ENCODE data around the gene APOLD1.
"Not testable (repeated sequence)": the region's sequence is repeated elsewhere in the genome, so short reads cannot be mapped to it uniquely, and the experiment has no call there.

Gene APOLD1

DNA sequence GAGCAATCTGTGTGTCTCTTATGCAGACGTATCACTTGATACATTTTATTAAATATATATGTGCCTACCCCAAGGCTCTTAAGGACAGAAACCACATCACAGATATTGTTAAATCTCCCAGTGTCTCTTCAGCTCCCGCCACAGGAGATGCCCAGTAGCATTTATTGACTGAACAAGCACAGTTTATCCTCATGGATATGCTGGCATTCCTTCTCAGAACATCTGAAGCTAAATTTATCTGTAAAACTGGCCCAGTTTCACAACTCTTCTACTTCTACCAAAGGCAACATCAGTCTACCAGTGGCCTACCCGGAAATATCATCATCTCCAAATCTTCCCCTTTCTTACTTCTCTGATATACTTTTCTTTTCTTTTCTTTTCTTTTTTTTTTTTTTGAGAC is 10.7 kb downstream of the APOLD1 start:
- H3K36me3 ChIP-seq (ENCODE audit: insufficient read depth, low read length): no peaks in the 10 kb centered on the region
- no peaks in the 10 kb centered on the region for H3K9me3 ChIP-seq (ENCODE audit: control insufficient read depth, insufficient read depth, low read length)
- no peak overlapping the region for H3K9ac ChIP-seq (ENCODE audit: low read depth, low read length)
- H3K4me1 ChIP-seq (ENCODE audit: insufficient read depth, low read length): no peaks in the 10 kb centered on the region

DNA sequence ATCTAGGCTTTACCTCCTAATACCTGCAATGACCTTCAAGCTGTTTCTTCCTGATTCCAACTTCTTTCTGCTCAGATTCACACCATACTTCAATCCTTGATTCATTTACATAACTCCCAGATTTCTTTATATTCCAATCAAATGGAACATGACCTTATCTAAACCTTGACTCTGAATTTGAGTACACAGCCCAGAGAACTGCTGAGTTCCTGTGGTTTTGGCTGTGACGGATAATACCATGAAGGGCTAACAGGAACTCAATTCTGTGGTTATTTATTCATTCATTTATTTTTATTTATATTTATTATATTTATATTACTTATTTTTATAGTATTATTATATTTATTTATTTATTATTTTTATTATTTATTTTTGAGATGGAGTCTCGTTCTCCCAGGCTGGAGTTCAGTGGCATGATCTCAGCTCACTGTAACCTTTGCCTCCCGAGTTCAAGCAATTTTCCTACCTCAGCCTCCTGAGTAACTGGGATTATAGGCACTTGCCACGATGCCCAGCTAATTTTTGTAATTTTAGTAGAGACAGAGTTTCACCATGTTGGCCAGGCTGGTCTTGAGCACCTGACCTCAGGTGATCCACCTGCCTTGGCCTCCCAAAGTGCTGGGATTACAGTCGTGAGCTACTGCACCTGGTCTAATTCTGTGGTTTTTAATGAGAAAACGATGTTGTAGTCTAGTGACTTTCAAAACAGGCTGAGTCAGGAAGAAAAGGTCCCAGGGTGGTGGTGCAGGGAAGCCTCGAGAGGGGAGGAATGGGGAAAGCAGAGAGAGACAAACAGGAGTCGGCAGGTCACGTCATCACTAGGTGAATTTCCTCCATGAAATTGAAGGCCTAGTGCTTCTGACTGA is 11.7 kb downstream of the APOLD1 start:
- Histone ChIP-seq H3K36me3 (ENCODE audit: insufficient read depth, low read length) (no peaks in the 10 kb centered on the region), H3K9me3 (ENCODE audit: control insufficient read depth, insufficient read depth, low read length) (no peaks in the 10 kb centered on the region), H3K9ac (ENCODE audit: low read depth, low read length) (no peak overlapping the region), H3K4me1 (ENCODE audit: insufficient read depth, low read length) (no peaks in the 10 kb centered on the region)

DNA sequence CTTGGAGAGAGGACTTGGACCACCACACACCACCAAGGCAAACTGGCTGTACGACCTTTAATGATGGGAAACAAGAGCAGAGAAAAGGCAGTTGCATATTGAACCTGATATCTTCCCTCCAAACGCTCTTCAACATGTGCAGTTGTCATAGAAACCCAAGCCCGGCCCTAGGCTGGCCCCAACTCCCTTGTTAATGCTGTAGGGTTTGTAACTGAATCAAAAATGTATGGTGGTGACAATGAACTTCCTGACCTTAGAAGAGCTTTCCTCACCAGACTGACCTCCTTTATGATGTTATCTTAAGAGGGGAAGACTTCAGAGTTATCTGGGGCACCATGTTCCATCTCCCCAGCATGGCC is 12.3 kb downstream of the APOLD1 start:
- Histone ChIP-seq H3K36me3 (ENCODE audit: insufficient read depth, low read length) (no peaks in the 10 kb centered on the region), H3K4me1 (ENCODE audit: insufficient read depth, low read length) (no peaks in the 10 kb centered on the region), H3K9me3 (ENCODE audit: control insufficient read depth, insufficient read depth, low read length) (no peaks in the 10 kb centered on the region), H3K9ac (ENCODE audit: low read depth, low read length) (no peak overlapping the region)

DNA sequence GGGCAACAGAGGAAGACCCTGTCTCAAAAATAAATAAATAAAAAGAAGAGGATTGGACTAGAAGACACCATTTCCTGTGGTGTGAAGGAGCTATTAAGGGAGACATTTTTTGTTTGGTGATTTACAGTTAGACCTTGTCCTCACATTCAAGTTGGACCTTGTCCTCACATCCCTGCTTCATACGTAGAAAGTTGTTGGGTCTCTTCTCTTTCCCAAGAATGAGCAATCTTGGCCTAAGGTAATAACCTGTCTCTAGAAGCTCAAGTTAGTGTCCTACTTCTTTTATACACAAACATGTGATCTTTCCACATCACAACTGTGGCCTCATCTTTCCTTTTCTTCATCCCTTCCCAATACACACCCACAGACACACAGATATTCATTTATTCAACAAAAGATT is 13.0 kb downstream of the APOLD1 start:
- no peaks in the 10 kb centered on the region for H3K9me3 ChIP-seq (ENCODE audit: control insufficient read depth, insufficient read depth, low read length)
- no peaks in the 10 kb centered on the region for H3K4me1 ChIP-seq (ENCODE audit: insufficient read depth, low read length)
- H3K9ac ChIP-seq (ENCODE audit: low read depth, low read length): no peak overlapping the region
- H3K36me3 ChIP-seq (ENCODE audit: insufficient read depth, low read length): no peaks in the 10 kb centered on the region

DNA sequence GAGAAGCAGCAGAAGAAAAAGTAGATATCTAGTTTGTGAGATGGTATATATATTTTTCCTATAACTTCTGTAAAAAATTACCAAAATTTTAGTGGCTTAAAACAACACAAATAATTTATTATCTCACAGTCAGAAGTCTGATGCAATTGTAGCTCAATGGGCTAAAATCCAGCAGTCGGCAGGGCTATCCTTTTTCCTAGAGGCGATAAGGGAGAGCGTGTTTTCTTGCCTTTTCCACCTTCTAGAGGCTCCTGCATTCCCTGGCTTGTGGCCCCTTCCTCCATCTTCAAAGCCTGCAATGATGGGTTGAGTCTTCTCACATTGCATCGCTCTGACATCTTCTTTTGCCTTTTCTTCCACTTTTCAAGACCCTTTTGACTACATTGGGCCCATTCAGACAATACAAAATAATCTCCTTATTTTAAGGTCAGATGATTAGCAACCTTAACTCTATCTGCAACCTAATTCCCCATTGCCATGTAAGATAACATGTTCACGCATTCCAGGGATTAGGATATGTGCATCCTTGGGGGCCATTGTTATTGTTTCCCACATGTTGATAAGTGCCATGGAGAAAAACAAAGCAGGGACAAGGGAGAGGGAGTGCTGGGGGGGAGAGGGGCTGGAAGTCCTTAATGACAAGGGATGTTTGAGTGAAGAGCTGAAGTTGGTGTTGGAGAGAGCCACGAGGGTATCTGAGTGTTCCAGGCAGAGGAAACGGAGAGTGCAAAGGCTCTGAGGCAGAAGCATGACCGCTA is 13.9 kb downstream of the APOLD1 start:
- H3K9ac ChIP-seq (ENCODE audit: low read depth, low read length): no peak overlapping the region
- H3K36me3 ChIP-seq (ENCODE audit: insufficient read depth, low read length): no peaks in the 10 kb centered on the region
- H3K4me1 ChIP-seq (ENCODE audit: insufficient read depth, low read length): no peaks in the 10 kb centered on the region
- no peaks in the 10 kb centered on the region for H3K9me3 ChIP-seq (ENCODE audit: control insufficient read depth, insufficient read depth, low read length)

DNA sequence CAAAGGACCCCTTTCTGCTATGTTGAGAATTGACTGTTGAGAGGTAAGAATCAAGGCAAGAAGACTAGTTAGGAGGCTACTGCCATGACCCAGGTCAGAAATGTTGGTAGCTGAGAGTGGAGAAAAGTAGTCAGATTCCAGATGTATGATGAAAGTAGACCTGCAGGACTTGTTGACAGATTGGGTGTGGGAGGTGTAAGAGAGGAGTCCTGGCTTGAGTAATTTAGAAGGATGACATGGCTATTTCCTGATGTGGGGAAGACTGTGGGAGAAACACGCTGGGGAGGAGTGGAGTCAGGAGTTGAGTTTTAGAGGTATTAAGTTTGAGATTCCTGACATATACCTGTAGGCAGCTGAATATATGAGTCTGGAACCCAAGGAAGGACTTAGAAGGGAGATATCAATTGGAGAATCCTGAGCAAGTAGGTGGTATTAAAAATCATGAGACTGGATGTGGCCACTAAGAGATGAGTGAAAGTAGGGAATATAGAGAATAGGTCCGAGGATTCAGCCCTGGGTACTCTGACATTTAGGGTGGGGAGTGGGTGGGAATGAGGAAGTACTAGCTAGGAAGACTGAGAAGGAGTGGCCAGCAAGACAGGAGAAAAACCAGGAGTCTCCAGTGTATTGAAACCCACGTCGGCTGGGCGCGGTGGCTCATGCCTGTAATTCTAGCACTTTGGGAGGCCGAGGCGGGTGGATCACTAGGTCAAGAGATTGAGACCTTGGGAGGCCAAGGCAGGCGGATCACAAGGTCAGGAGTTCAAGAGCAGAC is 15.1 kb downstream of the APOLD1 start:
- Histone ChIP-seq H3K9ac (ENCODE audit: low read depth, low read length) (no peak overlapping the region), H3K9me3 (ENCODE audit: control insufficient read depth, insufficient read depth, low read length) (no peaks in the 10 kb centered on the region), H3K36me3 (ENCODE audit: insufficient read depth, low read length) (no peaks in the 10 kb centered on the region), H3K4me1 (ENCODE audit: insufficient read depth, low read length) (no peaks in the 10 kb centered on the region)

DNA sequence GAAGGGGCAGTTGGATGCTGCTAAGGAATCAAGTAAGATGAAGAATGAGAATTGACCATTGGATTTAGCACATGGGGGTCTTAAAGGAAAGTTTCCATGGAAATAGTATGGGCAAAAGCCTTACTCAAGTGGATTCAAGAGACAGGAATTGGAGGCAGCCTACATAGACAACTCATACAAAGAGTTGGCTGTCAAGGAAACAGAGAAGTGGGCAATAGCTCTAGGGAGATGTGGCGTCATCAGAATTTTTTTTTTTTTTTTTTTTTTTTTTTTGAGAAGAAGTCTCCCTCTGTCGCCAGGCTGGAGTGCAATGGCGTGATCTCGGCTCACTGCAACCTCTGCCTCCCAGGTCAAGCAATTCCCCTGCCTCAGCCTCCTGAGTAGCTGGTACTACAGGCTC is 16.2 kb downstream of the APOLD1 start:
- H3K9me3 ChIP-seq (ENCODE audit: control insufficient read depth, insufficient read depth, low read length); H3K9ac ChIP-seq (ENCODE audit: low read depth, low read length); H3K4me1 ChIP-seq (ENCODE audit: insufficient read depth, low read length); H3K36me3 ChIP-seq (ENCODE audit: insufficient read depth, low read length): not testable (repeated sequence)

DNA sequence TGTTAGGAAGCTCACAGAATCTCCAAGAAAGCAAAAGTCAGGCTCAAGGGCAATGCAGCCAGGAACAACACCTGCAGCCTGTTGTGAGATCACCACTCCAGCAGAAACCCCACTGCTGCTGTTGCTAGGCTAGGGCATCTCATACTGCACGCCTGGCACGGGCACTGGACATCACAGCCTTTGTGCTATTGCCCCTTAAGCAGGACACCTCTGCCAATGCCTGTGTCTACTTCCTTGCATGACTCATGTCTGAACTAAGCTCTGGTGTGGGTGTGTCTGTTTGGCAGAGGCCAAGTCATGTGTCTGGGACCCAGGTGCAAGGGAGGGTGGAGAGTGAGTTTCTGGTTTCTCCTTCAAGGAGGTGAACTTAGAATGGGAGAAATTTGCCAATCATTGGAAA is 17.7 kb downstream of the APOLD1 start:
- H3K9me3 ChIP-seq (ENCODE audit: control insufficient read depth, insufficient read depth, low read length): no peaks in the 10 kb centered on the region
- no peaks in the 10 kb centered on the region for H3K36me3 ChIP-seq (ENCODE audit: insufficient read depth, low read length)
- 0 out of 2 replicates have a peak, but pooled peaks cover 4% of the 10 kb centered on the region for H3K4me1 ChIP-seq (ENCODE audit: insufficient read depth, low read length)
- no peak overlapping the region for H3K9ac ChIP-seq (ENCODE audit: low read depth, low read length)

DNA sequence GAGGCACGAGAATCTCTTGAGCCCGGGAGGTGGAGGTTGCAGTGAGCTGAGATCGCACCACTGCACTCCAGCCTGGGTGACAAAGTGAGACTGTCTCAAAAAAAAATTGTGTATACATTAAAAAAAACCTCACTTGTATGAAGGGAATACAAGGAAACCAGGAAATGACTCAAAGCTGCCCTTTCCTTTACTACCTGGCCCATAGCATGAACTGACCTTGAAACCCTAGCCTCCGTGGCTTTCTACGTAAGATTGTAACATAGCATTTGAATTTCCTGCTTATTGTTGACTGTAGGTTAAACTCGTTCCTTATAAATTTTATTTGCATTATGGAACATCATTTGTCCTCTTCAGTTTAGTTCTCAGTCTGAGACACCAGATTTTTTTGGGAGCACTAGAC is 18.6 kb downstream of the APOLD1 start:
- Histone ChIP-seq H3K4me1 (ENCODE audit: insufficient read depth, low read length) (0 out of 2 replicates have a peak, but pooled peaks cover 6% of the 10 kb centered on the region), H3K9ac (ENCODE audit: low read depth, low read length) (no peak overlapping the region), H3K36me3 (ENCODE audit: insufficient read depth, low read length) (no peaks in the 10 kb centered on the region), H3K9me3 (ENCODE audit: control insufficient read depth, insufficient read depth, low read length) (no peaks in the 10 kb centered on the region)

DNA sequence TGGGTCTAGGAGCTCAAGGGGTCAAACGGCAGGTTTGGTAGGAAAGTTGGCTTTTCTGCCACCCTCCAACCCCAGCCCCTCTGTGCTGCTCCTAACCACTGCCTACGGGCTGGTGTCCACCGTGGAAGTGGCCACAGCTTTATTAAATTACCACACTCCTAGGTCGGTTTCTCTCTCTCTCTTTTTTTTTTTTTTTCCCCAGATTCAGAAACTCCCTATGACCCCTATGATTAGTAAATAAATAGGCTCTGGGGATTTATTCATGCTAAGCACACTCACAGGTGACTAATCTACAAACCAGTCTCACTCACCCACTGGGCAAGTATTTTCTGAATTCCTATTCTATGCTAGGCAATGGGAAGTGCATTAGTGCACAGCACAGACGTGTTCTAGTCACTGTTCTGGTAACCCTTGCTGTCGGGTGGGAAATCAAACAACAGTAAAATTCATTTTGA is 19.0 kb downstream of the APOLD1 start:
- Histone ChIP-seq H3K9ac (ENCODE audit: low read depth, low read length) (no peak overlapping the region), H3K36me3 (ENCODE audit: insufficient read depth, low read length) (no peaks in the 10 kb centered on the region), H3K9me3 (ENCODE audit: control insufficient read depth, insufficient read depth, low read length) (no peaks in the 10 kb centered on the region), H3K4me1 (ENCODE audit: insufficient read depth, low read length) (0 out of 2 replicates have a peak, but pooled peaks cover 6% of the 10 kb centered on the region)

DNA sequence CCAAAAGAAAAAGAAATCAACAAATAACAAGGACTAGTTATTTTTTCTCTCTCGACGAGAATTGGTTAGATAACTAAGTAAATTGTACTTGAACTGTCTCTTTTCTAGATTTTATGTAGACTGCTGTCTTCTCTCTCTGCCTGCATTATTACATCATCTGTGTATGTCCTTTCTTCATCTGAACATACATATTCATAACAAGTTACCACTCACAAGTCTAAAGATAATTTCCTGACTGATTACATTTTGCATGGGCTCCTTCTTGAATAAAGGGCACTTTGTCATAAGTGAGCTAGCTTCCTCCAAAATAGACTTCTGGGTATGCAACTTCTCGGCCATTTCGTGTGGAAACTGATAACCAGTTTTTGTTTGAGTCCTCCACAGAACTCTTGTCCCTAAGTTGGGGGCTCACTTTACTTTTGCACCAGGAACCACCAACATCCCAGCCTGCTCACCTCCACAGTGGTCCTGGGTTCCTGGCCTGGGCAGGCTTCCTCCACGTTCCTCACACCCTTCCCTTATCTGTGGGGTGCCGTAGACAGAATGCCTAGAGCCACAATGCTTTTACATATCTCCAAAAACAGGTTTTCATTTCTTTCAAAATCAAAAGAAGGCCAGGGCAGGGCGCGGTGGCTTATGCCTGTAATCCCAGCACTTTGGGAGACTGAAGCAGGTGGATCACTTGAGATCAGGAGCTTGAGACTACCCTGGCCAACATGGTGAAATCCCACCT is 21.5 kb downstream of the APOLD1 start:
- Histone ChIP-seq H3K9me3 (ENCODE audit: control insufficient read depth, insufficient read depth, low read length) (no peaks in the 10 kb centered on the region), H3K4me1 (ENCODE audit: insufficient read depth, low read length) (0 out of 2 replicates have a peak, but pooled peaks cover 6% of the 10 kb centered on the region), H3K36me3 (ENCODE audit: insufficient read depth, low read length) (no peaks in the 10 kb centered on the region), H3K9ac (ENCODE audit: low read depth, low read length) (no peak overlapping the region)

DNA sequence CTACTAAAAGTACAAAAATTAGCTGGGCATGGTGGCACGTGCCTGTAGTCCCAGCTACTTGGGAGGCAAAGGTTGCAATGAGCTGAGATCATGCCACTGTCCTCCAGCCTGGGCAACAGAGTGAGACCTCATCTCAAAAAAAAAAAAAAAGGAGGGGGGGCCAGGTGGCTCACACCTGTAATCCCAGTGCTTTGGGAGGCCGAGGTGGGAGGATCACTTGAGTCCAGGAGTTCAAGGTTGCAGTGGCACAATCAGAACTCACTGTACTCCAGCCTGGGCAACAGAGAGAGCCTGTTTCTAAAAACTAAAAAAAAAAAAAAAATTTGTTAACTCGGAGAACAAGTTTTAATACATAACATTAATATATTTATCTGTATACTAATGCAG is 22.1 kb downstream of the APOLD1 start:
- not testable (repeated sequence) for H3K36me3 ChIP-seq (ENCODE audit: insufficient read depth, low read length); H3K9me3 ChIP-seq (ENCODE audit: control insufficient read depth, insufficient read depth, low read length); H3K4me1 ChIP-seq (ENCODE audit: insufficient read depth, low read length); H3K9ac ChIP-seq (ENCODE audit: low read depth, low read length)

DNA sequence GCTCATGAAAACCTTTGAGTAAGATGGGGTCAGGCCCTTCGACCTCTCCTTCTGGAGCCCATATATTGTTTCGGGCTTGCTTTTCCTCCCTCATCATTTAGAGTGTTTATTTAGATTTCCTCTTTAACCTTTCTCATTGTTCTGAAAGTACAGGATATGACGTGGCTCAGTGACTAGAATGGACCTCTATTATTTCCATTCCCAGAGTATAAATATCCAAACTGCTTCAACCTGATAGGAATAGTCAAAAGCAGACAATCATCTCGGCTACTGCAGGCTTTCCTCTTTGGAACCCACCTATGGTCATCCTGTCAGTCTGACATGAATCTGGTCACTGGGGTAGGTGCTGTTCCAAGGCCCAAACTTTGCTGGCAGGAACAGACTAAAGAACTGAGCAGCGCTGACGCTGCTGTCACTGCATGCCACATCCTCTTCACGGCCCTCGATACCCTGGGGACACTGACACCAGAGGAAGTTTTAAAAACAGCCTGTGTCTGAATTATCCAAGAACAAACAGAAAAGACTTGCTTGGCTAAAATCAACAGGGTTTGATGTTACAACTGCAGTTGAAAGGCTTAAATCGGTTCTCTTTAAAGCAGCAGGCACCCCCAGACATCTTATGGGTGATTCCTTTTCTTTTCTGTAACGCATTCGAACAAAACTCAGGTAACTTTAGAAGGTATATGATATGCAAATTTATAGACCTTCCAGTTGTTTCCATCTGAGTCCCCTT is 22.7 kb downstream of the APOLD1 start:
- no peaks in the 10 kb centered on the region for H3K36me3 ChIP-seq (ENCODE audit: insufficient read depth, low read length)
- H3K9me3 ChIP-seq (ENCODE audit: control insufficient read depth, insufficient read depth, low read length): no peaks in the 10 kb centered on the region
- 0 out of 2 replicates have a peak, but pooled peaks cover 6% of the 10 kb centered on the region for H3K4me1 ChIP-seq (ENCODE audit: insufficient read depth, low read length)
- H3K9ac ChIP-seq (ENCODE audit: low read depth, low read length): no peak overlapping the region

All from ES-I3 (cell line).